Caco-2 (cell line): ENCODE data around the gene SH3BGRL3. TPM values are rescaled to one million over a fixed set of nuclear protein-coding genes. Genes with fewer than 3 reads are reported as not detected.

Source experiments
- BruUV-seq: library from RNA; stranded (reverse); fragments of 400-500 nt; replicated peaks from 2 replicates; lab custom pipeline; 2021; lab: Mats Ljungman, UMichigan
- CTCF ChIA-PET: fragments of 300-600 bp; sonication (Branson Sonifier 250); formaldehyde crosslinking; loops from one replicate; lab custom pipeline; 2022; ENCODE audit warnings: antibody characterized with exemption; lab: Charles Lee
- POLR2A ChIA-PET: fragments of 300-600 bp; sonication (Branson Sonifier 250); formaldehyde crosslinking; loops from one replicate; lab custom pipeline; 2022; ENCODE audit warnings: antibody characterized with exemption; lab: Charles Lee
- DNase-seq, 2 experiments: peaks; one replicate each; pipeline versions ENCODE4 v3.0.0 to v3.0.0-alpha.2; 2020 to 2022
- H3K27me3 ChIP-seq: replicated peaks from 2 replicates; pipeline ENCODE4 v1.6.0; 2011; ENCODE audit warnings: low read length; ENCODE audit not compliant: control insufficient read depth, insufficient read depth
- H3K36me3 ChIP-seq: 2 replicates; pipeline ENCODE4 v1.5.1; 2011; ENCODE audit warnings: low read length; ENCODE audit not compliant: control insufficient read depth, insufficient read depth
- H3K4me1 ChIP-seq: fragments of 250-450 bp; sonication (Bioruptor Pico); 2 replicates; pipeline ENCODE4 v1.5.1; 2020; ENCODE audit warnings: mild to moderate bottlenecking
- H3K4me3 ChIP-seq: 2 replicates; pipeline ENCODE4 v1.5.1; 2011; ENCODE audit warnings: low read depth, mild to moderate bottlenecking, control low read depth, low read length
- H3K9me3 ChIP-seq: fragments of 250-450 bp; sonication (Bioruptor Pico); 2 replicates; pipeline ENCODE4 v1.5.1; 2020; ENCODE audit warnings: mild to moderate bottlenecking, moderate library complexity
- H3K27ac Mint-ChIP-seq: one replicate; pipeline ENCODE4 v1.8.0; 2022; ENCODE audit warnings: mixed read lengths; ENCODE audit not compliant: unreplicated experiment
- H3K27me3 Mint-ChIP-seq: one replicate; pipeline ENCODE4 v1.8.0; 2022; ENCODE audit warnings: mixed read lengths; ENCODE audit not compliant: insufficient read depth, unreplicated experiment
- H3K36me3 Mint-ChIP-seq: one replicate; pipeline ENCODE4 v1.8.0; 2022; ENCODE audit warnings: mild to moderate bottlenecking, mixed read lengths; ENCODE audit not compliant: insufficient read depth, unreplicated experiment
- H3K4me1 Mint-ChIP-seq: one replicate; pipeline ENCODE4 v1.8.0; 2022; ENCODE audit warnings: low read depth, mixed read lengths; ENCODE audit not compliant: unreplicated experiment
- H3K4me3 Mint-ChIP-seq: one replicate; pipeline ENCODE4 v1.8.0; 2022; ENCODE audit warnings: mild to moderate bottlenecking, moderate library complexity, mixed read lengths; ENCODE audit not compliant: unreplicated experiment
- H3K9me3 Mint-ChIP-seq: one replicate; pipeline ENCODE4 v1.8.0; 2022; ENCODE audit warnings: mixed read lengths; ENCODE audit not compliant: unreplicated experiment
- intact Hi-C: fragments of 100-400 bp; cut with micrococcal nuclease; formaldehyde crosslinking; loops from one replicate; pipeline ENCODE4 v1.10.0; 2022; ENCODE audit not compliant: unreplicated experiment
- total RNA-seq: library from RNA; stranded (reverse); gene quantifications from 2 replicates; pipeline ENCODE4 v1.2.3, GENCODE V29; 2022
- TF ChIP-seq, protein P1 (sequence below), 2 experiments: fragments of 200-600 bp in 1 of 2; IDR thresholded peaks; 1 replicate in 1 of 2; 2 replicates in 1 of 2; pipeline versions ENCODE4 v1.5.1 to v1.8.0; 2011 to 2022; ENCODE audit warnings: antibody characterized with exemption in 1 of 2, control low read depth in 1 of 2, inconsistent platforms in 1 of 2, low read depth in 1 of 2, low read length in 1 of 2, mild to moderate bottlenecking in 1 of 2, moderate library complexity in 1 of 2; ENCODE audit not compliant: insufficient read depth in 1 of 2, severe bottlenecking in 1 of 2, unreplicated experiment in 1 of 2

The SH3BGRL3 gene
- total RNA-seq, 1 experiment from 2014 or later, result 73.4 TPM

DNA sequence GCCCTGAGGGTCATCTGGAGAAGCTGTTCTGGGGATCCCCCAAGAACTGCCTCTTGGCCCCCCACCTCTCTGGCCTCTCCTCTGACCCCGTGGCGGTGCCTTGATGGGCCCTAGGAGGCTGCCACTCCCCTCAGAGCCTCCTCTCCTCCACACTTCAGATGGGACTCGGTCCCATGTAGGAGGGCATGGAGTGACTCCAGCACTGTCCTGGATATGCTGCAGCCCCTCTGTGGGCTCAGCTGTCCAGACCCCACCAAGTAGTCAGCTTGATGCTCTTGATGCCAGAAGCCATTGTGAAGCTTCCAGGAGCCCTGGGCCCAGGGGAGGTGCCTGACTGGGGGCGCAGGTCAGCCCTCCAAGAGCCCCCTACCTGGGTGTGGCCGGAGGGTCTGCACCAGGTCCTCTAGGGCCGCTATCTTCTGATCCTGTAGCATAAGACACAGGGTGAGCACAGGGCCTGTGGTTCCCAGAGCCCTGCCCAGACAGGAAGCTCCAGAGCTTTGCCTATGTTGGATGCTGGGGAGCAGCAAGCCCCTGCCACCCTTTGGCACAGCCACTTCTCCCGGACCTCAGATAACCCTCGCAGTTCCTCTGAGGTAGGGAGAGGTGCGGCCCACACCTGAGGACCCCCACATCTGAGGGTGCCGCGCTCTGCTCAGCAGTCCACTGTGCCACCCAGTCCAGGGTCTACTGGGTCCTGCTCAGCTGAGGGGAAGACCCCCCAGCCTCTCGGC is 17.3 kb downstream of the SH3BGRL3 start:
- TF ChIP-seq, protein P1, sequence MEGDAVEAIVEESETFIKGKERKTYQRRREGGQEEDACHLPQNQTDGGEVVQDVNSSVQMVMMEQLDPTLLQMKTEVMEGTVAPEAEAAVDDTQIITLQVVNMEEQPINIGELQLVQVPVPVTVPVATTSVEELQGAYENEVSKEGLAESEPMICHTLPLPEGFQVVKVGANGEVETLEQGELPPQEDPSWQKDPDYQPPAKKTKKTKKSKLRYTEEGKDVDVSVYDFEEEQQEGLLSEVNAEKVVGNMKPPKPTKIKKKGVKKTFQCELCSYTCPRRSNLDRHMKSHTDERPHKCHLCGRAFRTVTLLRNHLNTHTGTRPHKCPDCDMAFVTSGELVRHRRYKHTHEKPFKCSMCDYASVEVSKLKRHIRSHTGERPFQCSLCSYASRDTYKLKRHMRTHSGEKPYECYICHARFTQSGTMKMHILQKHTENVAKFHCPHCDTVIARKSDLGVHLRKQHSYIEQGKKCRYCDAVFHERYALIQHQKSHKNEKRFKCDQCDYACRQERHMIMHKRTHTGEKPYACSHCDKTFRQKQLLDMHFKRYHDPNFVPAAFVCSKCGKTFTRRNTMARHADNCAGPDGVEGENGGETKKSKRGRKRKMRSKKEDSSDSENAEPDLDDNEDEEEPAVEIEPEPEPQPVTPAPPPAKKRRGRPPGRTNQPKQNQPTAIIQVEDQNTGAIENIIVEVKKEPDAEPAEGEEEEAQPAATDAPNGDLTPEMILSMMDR (IDR thresholded peaks at IDR 0.05; ENCODE audit: insufficient read depth in 1 of 2, low read depth in 1 of 2, low read length in 1 of 2, severe bottlenecking in 1 of 2, unreplicated experiment in 1 of 2), result no peak
- no peak overlapping the region for H3K4me3 ChIP-seq
- Mint-ChIP-seq H3K27me3 (no peaks in the 10 kb centered on the region), H3K4me3 (no peak overlapping the region), H3K4me1 (no peaks in the 10 kb centered on the region), H3K27ac (no peak overlapping the region), H3K9me3 (no peaks in the 10 kb centered on the region), H3K36me3 (no peaks in the 10 kb centered on the region)
- no peaks in the 10 kb centered on the region for H3K36me3 ChIP-seq
- no peaks in the 10 kb centered on the region for H3K27me3 ChIP-seq
- intact Hi-C loops, result no loop called here
- no peaks in the 10 kb centered on the region for H3K9me3 ChIP-seq
- no peaks in the 10 kb centered on the region for H3K4me1 ChIP-seq
- DNase-seq, result no peak
- ChIA-PET POLR2A (no interaction called here), CTCF (no interaction called here)
- BruUV-seq, result no TSS peak

DNA sequence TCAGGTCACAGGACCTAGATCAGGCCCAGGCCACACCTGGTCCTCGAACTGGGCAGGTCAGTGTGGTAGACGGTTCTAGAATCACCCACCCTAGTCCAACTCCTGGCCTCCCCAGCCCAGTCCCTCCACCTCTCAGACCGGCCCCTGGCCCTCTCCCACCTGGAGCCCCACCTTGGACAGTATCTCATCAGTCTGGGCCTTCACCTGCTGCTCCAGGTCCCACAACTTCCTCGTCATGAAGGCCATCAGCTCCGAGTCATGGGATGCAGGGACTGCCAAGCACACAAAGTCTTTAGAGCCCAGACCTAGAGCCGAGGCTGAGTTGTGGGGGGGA is 17.9 kb downstream of the SH3BGRL3 start:
- no peaks in the 10 kb centered on the region for H3K27me3 ChIP-seq
- no TSS peak for BruUV-seq
- POLR2A ChIA-PET, result no interaction called here
- Mint-ChIP-seq H3K4me3 (no peak overlapping the region), H3K9me3 (no peaks in the 10 kb centered on the region), H3K4me1 (no peaks in the 10 kb centered on the region), H3K36me3 (no peaks in the 10 kb centered on the region), H3K27ac (no peak overlapping the region), H3K27me3 (no peaks in the 10 kb centered on the region)
- DNase-seq, result no peak
- TF ChIP-seq, protein P1 (IDR thresholded peaks at IDR 0.05; ENCODE audit: insufficient read depth in 1 of 2, low read depth in 1 of 2, low read length in 1 of 2, severe bottlenecking in 1 of 2, unreplicated experiment in 1 of 2), result no peak
- no peaks in the 10 kb centered on the region for H3K36me3 ChIP-seq
- no peaks in the 10 kb centered on the region for H3K9me3 ChIP-seq
- peaks cover 4% of the 10 kb centered on the region; the same call in 1 of the 2 replicates for H3K4me1 ChIP-seq
- intact Hi-C loops, result no loop called here
- CTCF ChIA-PET, result no interaction called here
- H3K4me3 ChIP-seq, result no peak overlapping the region

DNA sequence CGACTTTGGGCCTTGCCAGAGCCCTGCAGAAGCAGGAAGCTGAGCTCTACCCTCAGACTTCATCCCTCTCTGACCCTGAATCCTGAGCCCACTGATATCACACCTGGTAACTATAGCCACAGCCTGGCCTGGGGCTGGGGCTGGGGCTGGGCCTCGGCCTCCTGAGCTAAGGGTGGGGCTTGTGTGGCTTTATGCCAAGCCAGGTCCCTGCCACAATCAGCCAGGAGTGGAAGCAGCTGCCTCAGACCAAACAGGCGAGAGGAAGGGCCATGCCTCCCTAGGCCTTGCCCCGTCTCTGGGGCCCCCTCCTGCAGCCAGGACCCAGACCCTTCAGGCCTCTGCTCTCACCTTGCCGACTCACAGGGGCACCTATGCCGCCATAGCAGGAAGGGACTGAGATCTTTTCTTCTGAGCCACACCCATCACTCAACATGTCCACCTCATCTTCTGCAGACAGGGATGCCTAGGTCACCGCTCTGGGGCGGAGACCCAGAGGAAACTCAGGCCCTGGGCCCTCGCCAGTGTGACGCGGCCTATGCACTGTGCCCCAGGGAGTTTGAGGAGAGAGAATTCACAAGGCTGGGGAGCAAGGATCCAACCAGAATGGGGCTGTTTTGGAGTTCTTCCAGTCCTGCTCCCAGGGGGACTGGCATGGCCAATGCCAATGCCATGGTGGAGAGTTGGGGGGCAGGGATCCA is 20.8 kb downstream of the SH3BGRL3 start:
- Mint-ChIP-seq H3K27me3 (no peaks in the 10 kb centered on the region), H3K4me3 (no peak overlapping the region), H3K27ac (peak overlapping the region; percentile 22), H3K9me3 (no peaks in the 10 kb centered on the region), H3K4me1 (peaks cover 4% of the 10 kb centered on the region), H3K36me3 (no peaks in the 10 kb centered on the region)
- CTCF ChIA-PET, result interaction anchor here (0.6 to 1.1 kb wide), 2 partner anchors 13 to 67 kb away, joined by 3 to 4 read pairs; partner anchors contain the start of gene CEP85
- TF ChIP-seq, protein P1 (IDR thresholded peaks at IDR 0.05; ENCODE audit: insufficient read depth in 1 of 2, low read depth in 1 of 2, low read length in 1 of 2, severe bottlenecking in 1 of 2, unreplicated experiment in 1 of 2), result no peak
- Histone ChIP-seq H3K27me3 (no peaks in the 10 kb centered on the region), H3K36me3 (no peaks in the 10 kb centered on the region), H3K4me1 (peaks cover 10% of the 10 kb centered on the region; the same call in 1 of the 2 replicates), H3K9me3 (no peaks in the 10 kb centered on the region), H3K4me3 (no peak overlapping the region)
- intact Hi-C loops, result no loop called here
- DNase-seq, result no peak
- POLR2A ChIA-PET, result no interaction called here
- BruUV-seq, result no TSS peak
